ENCODE measurements around the gene FEN1. TPM values are rescaled to one million over a fixed set of nuclear protein-coding genes. Genes with fewer than 3 reads are reported as not detected.

FEN1 gene
- total RNA-seq, 1 donor, result 43.3 TPM

DNA sequence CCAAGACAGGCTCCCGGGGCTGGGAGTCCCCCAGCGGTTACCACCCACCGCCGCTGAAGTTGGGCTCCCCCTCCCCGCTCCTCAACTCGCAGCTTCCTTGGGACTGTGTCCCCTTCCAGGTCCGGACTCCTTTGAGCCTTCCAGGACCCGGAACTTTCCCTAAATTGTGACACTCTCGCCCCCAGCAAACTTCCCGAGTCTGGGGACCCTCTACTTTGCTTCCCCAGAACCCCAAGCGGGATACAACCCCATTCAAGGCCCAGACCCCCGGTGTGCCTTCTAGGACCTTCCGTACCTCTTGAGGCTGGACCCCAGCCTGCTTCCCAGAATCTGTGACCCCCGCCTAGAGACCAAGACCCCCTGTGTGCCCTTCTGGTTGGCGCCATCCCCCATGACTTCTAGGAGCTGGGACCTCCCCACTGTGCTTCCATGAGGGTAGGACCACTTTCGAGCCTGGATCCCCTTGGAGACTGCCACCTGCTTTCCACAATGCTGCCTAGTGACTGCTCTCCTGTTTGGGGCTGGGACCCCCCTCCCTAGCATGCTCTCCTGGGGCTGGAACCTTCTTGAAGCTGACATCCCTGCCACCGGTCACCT lies 39.7 kb upstream of the FEN1 start:
- TF ChIP-seq, protein P1, sequence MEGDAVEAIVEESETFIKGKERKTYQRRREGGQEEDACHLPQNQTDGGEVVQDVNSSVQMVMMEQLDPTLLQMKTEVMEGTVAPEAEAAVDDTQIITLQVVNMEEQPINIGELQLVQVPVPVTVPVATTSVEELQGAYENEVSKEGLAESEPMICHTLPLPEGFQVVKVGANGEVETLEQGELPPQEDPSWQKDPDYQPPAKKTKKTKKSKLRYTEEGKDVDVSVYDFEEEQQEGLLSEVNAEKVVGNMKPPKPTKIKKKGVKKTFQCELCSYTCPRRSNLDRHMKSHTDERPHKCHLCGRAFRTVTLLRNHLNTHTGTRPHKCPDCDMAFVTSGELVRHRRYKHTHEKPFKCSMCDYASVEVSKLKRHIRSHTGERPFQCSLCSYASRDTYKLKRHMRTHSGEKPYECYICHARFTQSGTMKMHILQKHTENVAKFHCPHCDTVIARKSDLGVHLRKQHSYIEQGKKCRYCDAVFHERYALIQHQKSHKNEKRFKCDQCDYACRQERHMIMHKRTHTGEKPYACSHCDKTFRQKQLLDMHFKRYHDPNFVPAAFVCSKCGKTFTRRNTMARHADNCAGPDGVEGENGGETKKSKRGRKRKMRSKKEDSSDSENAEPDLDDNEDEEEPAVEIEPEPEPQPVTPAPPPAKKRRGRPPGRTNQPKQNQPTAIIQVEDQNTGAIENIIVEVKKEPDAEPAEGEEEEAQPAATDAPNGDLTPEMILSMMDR (IDR thresholded peaks at IDR 0.05; ENCODE audit: insufficient read depth, low read length), result no peak
- H3K4me3 ChIP-seq (ENCODE audit: low read depth, low read length), result peak overlapping the region; percentile 31
- DNase-seq (ENCODE audit: low read depth), result no peak

GRCh38 chr11:61753672-61754071 lies 39.0 kb upstream of the FEN1 start:
- H3K4me3 ChIP-seq (ENCODE audit: low read depth, low read length), result no peak overlapping the region
- TF ChIP-seq, protein P1 (IDR thresholded peaks at IDR 0.05; ENCODE audit: insufficient read depth, low read length), result no peak
- no peak for DNase-seq (ENCODE audit: low read depth)

GRCh38 chr11:61754534-61755482 lies 37.9 kb upstream of the FEN1 start:
- no peak for DNase-seq (ENCODE audit: low read depth)
- H3K4me3 ChIP-seq (ENCODE audit: low read depth, low read length), result no peak overlapping the region
- TF ChIP-seq, protein P1 (IDR thresholded peaks at IDR 0.05; ENCODE audit: insufficient read depth, low read length), result no peak

- no peak overlapping the region for H3K4me3 ChIP-seq (ENCODE audit: low read depth, low read length)
- no peak for DNase-seq (ENCODE audit: low read depth)
- TF ChIP-seq, protein P1 (IDR thresholded peaks at IDR 0.05; ENCODE audit: insufficient read depth, low read length), result no peak
Measured at GRCh38 chr11:61756147-61756451, 36.6 kb upstream of the FEN1 start.

DNA sequence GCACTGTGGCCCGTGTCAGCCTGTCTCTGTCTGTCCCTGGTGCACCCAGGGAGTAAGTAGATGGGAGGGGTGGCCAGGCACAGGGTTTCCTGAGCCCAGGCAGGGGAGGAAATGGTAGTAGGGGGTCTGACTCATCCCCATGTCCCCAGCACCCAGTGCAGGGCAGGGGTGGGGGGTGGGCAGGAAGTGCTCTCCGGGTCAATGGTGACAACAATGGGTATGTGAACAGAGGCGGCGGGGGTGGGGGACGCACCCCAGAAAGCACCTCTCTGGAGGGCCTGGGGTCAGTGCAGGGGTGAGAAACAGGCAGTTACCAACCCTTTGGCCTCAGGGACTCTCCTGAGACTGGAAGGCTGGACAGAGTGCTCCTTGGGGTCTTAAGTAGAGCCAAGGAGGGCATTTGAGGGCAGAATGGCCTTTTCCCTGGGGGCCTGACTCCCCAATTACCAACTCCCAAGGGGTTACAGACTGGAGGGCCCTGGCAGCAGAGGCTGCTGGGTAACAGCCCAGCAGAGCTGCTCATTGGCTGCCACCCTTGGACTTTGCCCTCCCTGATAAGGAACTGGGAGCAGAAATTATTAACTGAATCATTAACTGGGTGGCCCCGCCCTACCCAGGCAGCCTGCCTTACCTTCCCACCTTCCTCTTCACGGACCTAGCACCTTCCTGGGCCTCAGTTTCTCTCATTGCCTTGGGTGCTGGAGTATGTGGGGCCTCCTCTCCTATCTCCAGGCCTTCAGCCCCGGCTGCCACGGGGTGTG lies 36.1 kb upstream of the FEN1 start:
- H3K4me3 ChIP-seq (ENCODE audit: low read depth, low read length), result no peak overlapping the region
- TF ChIP-seq, protein P1 (IDR thresholded peaks at IDR 0.05; ENCODE audit: insufficient read depth, low read length), result no peak
- DNase-seq (ENCODE audit: low read depth), result no peak

GRCh38 chr11:61757213-61757862 lies 35.4 kb upstream of the FEN1 start:
- TF ChIP-seq, protein P1 (IDR thresholded peaks at IDR 0.05; ENCODE audit: insufficient read depth, low read length), result no peak
- H3K4me3 ChIP-seq (ENCODE audit: low read depth, low read length), result no peak overlapping the region
- DNase-seq (ENCODE audit: low read depth), result no peak

Data from fibroblast of the aortic adventitia (primary cell).